WTC11 (cell line): ENCODE measurements around the gene LRRTM3. TPM values are rescaled to one million over a fixed set of nuclear protein-coding genes. Genes with fewer than 3 reads are reported as not detected.

Experiments
- ATAC-seq: fragments of 200-7000 bp; cut with Tn5 transposase; 2 replicates; pipeline ENCODE4 v1.10.0; 2021; ENCODE audit warnings: mild to moderate bottlenecking, moderate library complexity
- CTCF ChIA-PET: fragments of 300-600 bp; sonication (Branson Sonifier 250); formaldehyde crosslinking; loops from one replicate; lab custom pipeline; 2021; ENCODE audit warnings: antibody characterized with exemption; lab: Charles Lee
- POLR2A ChIA-PET: fragments of 350-600 bp; sonication (Branson Sonifier 250); formaldehyde crosslinking; loops from one replicate; lab custom pipeline; 2021; ENCODE audit warnings: antibody characterized with exemption; lab: Charles Lee
- DNase-seq: peaks from one replicate; pipeline ENCODE4 v3.0.0; 2021; ENCODE audit warnings: low spot score
- H3K27ac Mint-ChIP-seq: 2 replicates; pipeline ENCODE4 v1.8.0; 2021; ENCODE audit warnings: mixed read lengths
- H3K27me3 Mint-ChIP-seq: 2 replicates; pipeline ENCODE4 v1.8.0; 2021; ENCODE audit warnings: low read depth, mild to moderate bottlenecking, moderate library complexity, mixed read lengths
- H3K36me3 Mint-ChIP-seq: 2 replicates; pipeline ENCODE4 v1.8.0; 2021; ENCODE audit warnings: mixed read lengths
- H3K4me1 Mint-ChIP-seq: 2 replicates; pipeline ENCODE4 v1.8.0; 2022; ENCODE audit warnings: mixed read lengths
- H3K4me3 Mint-ChIP-seq: 2 replicates; pipeline ENCODE4 v1.8.0; 2021; ENCODE audit warnings: mild to moderate bottlenecking, moderate library complexity, mixed read lengths
- H3K9me3 Mint-ChIP-seq: 2 replicates; pipeline ENCODE4 v1.8.0; 2021; ENCODE audit warnings: mixed read lengths
- GRHL2 ChIP-seq: fragments of 250-450 bp; sonication (Bioruptor Pico); IDR thresholded peaks from 2 replicates; pipeline ENCODE4 v1.8.0; 2022; ENCODE audit warnings: mild to moderate bottlenecking, moderate library complexity; ENCODE audit not compliant: insufficient replicate concordance, severe bottlenecking
- NR1H2 ChIP-seq: sonication (generic); formaldehyde crosslinking; IDR thresholded peaks from 2 replicates; pipeline ENCODE4 v1.9.0; 2021; ENCODE audit warnings: mild to moderate bottlenecking, moderate library complexity, missing genetic modification reagents
- PREB ChIP-seq: sonication (generic); formaldehyde crosslinking; IDR thresholded peaks from 2 replicates; pipeline ENCODE4 v1.8.1; 2022; ENCODE audit warnings: mild to moderate bottlenecking, missing genetic modification reagents, moderate library complexity, borderline replicate concordance
- PRRX2 ChIP-seq: fragments of 250-450 bp; sonication (Bioruptor Pico); IDR thresholded peaks from 2 replicates; pipeline ENCODE4 v1.8.0; 2021; ENCODE audit warnings: mild to moderate bottlenecking
- USF2 ChIP-seq: sonication (generic); formaldehyde crosslinking; IDR thresholded peaks from 2 replicates; pipeline ENCODE4 v1.8.1; 2023; ENCODE audit warnings: mild to moderate bottlenecking, missing genetic modification reagents, moderate library complexity
- ZNF121 ChIP-seq: sonication (generic); formaldehyde crosslinking; IDR thresholded peaks from 2 replicates; pipeline ENCODE4 v1.8.0; 2023; ENCODE audit warnings: missing genetic modification reagents
- ZNF138 ChIP-seq: sonication (generic); formaldehyde crosslinking; conservative IDR thresholded peaks from 2 replicates; pipeline ENCODE4 v1.8.1; 2022; ENCODE audit warnings: mild to moderate bottlenecking, moderate library complexity, missing genetic modification reagents
- ZNF396 ChIP-seq: fragments of 250-450 bp; sonication (Bioruptor Pico); IDR thresholded peaks from 2 replicates; pipeline ENCODE4 v1.8.0; 2021; ENCODE audit warnings: mild to moderate bottlenecking, moderate library complexity, borderline replicate concordance
- ZNF416 ChIP-seq: fragments of 250-450 bp; sonication (Bioruptor Pico); IDR thresholded peaks from 2 replicates; pipeline ENCODE4 v1.9.0; 2021; ENCODE audit warnings: mild to moderate bottlenecking, inconsistent platforms
- ZNF425 ChIP-seq: fragments of 250-450 bp; sonication (Bioruptor Pico); conservative IDR thresholded peaks from 2 replicates; pipeline ENCODE4 v1.9.0; 2021; ENCODE audit warnings: mild to moderate bottlenecking
- ZNF532 ChIP-seq: fragments of 250-450 bp; sonication (Bioruptor Pico); IDR thresholded peaks from 2 replicates; pipeline ENCODE4 v1.9.0; 2021; ENCODE audit warnings: mild to moderate bottlenecking, borderline replicate concordance
- total RNA-seq: library from RNA; stranded (reverse); gene quantifications from 3 replicates; pipeline ENCODE4 v1.2.3, GENCODE V29; 2021
- TF ChIP-seq, protein P1 (sequence below): fragments of 250-450 bp; sonication (Bioruptor Pico); IDR thresholded peaks from 2 replicates; pipeline ENCODE4 v1.9.0; 2021; ENCODE audit warnings: moderate library complexity, mild to moderate bottlenecking, inconsistent platforms, borderline replicate concordance
- TF ChIP-seq, protein P2 (sequence below): sonication (generic); formaldehyde crosslinking; IDR thresholded peaks from 2 replicates; pipeline ENCODE4 v1.8.0; 2022; ENCODE audit warnings: mild to moderate bottlenecking, missing genetic modification reagents
- TF ChIP-seq, protein P3 (sequence below): sonication (generic); formaldehyde crosslinking; IDR thresholded peaks from 2 replicates; pipeline ENCODE4 v1.8.0; 2022; ENCODE audit warnings: mild to moderate bottlenecking, missing genetic modification reagents

The LRRTM3 gene
- total RNA-seq, 1 experiment from 2014 or later: 0.52 TPM

GRCh38 chr10:66892871-66893270 is 33.0 kb upstream of the LRRTM3 start (continued):
- no peak for TF ChIP-seq ZNF532
- TF ChIP-seq, all 79 proteins: peak for 0

DNA sequence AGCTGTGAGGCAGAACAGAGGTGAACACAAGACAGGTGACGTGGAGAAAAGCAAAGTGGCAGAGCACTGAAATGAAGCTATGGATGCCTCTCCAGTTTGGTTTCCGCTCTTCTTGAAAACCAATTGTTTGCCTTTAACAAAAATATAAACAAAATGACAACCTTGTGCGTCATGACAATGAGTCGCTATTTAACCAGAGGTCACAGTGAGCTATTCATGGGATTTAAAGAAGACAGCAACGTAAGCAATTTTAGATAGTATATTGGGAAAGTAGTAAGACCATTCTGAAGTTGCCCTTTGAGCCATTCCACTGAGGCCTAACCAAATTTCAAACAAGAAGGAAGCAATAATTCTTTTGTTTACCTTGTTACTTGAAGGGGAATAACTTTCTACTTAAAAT is 15.2 kb upstream of the LRRTM3 start:
- DNase-seq (no peak), ATAC-seq (no peak)
- CTCF ChIA-PET: interaction anchor here (1.3 kb wide), 1 partner anchor 325 kb away, joined by 3 read pairs; no protein-coding TSS in a partner anchor
- Mint-ChIP-seq H3K4me1 (no peaks in the 10 kb centered on the region), H3K36me3 (no peaks in the 10 kb centered on the region), H3K27ac (no peak overlapping the region), H3K9me3 (no peaks in the 10 kb centered on the region), H3K4me3 (no peak overlapping the region), H3K27me3 (no peaks in the 10 kb centered on the region)
- POLR2A ChIA-PET: no interaction called here
- TF ChIP-seq NR1H2 (CRISPR knock-in tag) (no peak), USF2 (CRISPR knock-in tag) (no peak), ZNF138 (CRISPR knock-in tag) (no peak)
- TF ChIP-seq, protein P1, sequence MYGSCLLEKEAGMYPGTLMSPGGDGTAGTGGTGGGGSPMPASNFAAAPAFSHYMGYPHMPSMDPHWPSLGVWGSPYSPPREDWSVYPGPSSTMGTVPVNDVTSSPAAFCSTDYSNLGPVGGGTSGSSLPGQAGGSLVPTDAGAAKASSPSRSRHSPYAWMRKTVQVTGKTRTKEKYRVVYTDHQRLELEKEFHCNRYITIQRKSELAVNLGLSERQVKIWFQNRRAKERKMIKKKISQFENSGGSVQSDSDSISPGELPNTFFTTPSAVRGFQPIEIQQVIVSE (CRISPR knock-in tag): no peak
- TF ChIP-seq, protein P2, sequence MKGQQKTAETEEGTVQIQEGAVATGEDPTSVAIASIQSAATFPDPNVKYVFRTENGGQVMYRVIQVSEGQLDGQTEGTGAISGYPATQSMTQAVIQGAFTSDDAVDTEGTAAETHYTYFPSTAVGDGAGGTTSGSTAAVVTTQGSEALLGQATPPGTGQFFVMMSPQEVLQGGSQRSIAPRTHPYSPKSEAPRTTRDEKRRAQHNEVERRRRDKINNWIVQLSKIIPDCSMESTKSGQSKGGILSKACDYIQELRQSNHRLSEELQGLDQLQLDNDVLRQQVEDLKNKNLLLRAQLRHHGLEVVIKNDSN (CRISPR knock-in tag): no peak

DNA sequence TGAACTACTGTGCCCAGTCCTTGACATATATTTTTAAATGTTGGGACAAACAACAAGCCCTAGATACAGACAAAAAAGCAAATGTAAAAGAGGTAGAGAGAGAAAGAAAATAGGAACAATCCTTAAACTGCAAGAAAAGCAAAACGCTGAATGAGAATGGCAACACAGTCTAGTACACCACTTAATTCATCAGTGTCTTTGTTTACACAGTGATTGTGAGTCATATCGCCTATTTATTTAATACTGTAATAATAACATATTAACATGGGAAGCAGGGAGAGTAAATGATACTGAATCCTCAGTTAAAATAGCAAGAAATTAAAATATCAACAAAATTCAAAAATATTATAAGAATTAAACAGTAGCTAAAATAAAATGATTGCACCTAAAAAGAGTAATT is 9.8 kb upstream of the LRRTM3 start:
- Mint-ChIP-seq H3K9me3 (peaks cover 5% of the 10 kb centered on the region), H3K36me3 (0 out of 2 replicates have a peak, but pooled peaks cover 3% of the 10 kb centered on the region), H3K27ac (no peak overlapping the region), H3K4me3 (no peak overlapping the region), H3K27me3 (no peaks in the 10 kb centered on the region; the same call in 1 of the 2 replicates), H3K4me1 (peaks cover 6% of the 10 kb centered on the region)
- no peak for ATAC-seq
- ChIA-PET CTCF (interaction anchor here (0.7 to 1.9 kb wide), 4 partner anchors 10 to 16 kb away, joined by 3 to 14 read pairs (median 9); partner anchors contain the start of gene LRRTM3), POLR2A (no interaction called here)
- DNase-seq: no peak
- TF ChIP-seq GRHL2 (CRISPR knock-in tag) (no peak), ZNF396 (no peak), ZNF532 (no peak), ZNF416 (CRISPR knock-in tag) (no peak), ZNF425 (CRISPR knock-in tag) (no peak), USF2 (CRISPR knock-in tag) (no peak), ZNF121 (CRISPR knock-in tag) (no peak), PRRX2 (no peak), PREB (CRISPR knock-in tag) (no peak)
- TF ChIP-seq, protein P3, sequence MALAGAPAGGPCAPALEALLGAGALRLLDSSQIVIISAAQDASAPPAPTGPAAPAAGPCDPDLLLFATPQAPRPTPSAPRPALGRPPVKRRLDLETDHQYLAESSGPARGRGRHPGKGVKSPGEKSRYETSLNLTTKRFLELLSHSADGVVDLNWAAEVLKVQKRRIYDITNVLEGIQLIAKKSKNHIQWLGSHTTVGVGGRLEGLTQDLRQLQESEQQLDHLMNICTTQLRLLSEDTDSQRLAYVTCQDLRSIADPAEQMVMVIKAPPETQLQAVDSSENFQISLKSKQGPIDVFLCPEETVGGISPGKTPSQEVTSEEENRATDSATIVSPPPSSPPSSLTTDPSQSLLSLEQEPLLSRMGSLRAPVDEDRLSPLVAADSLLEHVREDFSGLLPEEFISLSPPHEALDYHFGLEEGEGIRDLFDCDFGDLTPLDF: no peak
